Measurements from ENCODE around the gene E2F6.

- TF ChIP-seq CTCF (IDR thresholded peaks at IDR 0.05; ENCODE audit: poor library complexity) (no peak), EZH2phosphoT487 (IDR thresholded peaks at IDR 0.05; ENCODE audit: low read depth, severe bottlenecking, unreplicated experiment) (no peak), EZH2 (IDR thresholded peaks at IDR 0.05; ENCODE audit: borderline replicate concordance) (no peak)
Observed at GRCh38 chr2:11480859-11481258, 14.9 kb upstream of the E2F6 start.
